ENCODE data around the gene FCHSD1. TPM values are rescaled to one million over a fixed set of nuclear protein-coding genes. Genes with fewer than 3 reads are reported as not detected.

Gene FCHSD1
- total and polyA plus RNA-seq, 2 of the 4 experiments (the other 2 are of a cell fraction): 33.2 to 62.1 TPM

GRCh38 chr5:141649056-141649688 is 2.0 kb downstream of the FCHSD1 start:
- POLR2A ChIA-PET (ENCODE audit: unreplicated experiment): no interaction called here
- no peak overlapping the region for H3K14ac ChIP-seq (replicated peaks; ENCODE audit: low read depth, low read length)

More at GRCh38 chr5:141649056-141649688, 2.0 kb downstream of the FCHSD1 start:
- Histone ChIP-seq H2AK9ac (replicated peaks; ENCODE audit: low read depth, low read length, poor library complexity) (no peak overlapping the region), H4K5ac (ENCODE audit: low read depth, low read length) (no peak overlapping the region), H3K4me1 (ENCODE audit: control insufficient read depth, insufficient read depth, low read length) (peaks cover 10% of the 10 kb centered on the region; the same call in 1 of the 2 replicates), H3K79me1 (ENCODE audit: low read depth in 1 of 2, low read length in 2 of 2) (peaks cover 10 to 17% of the 10 kb centered on the region in 2 experiments), H2BK5ac (ENCODE audit: low read depth, low read length, poor library complexity, severe bottlenecking) (no peak overlapping the region), H3K18ac (ENCODE audit: low read depth, low read length) (no peak overlapping the region), H3K56ac (ENCODE audit: extremely low read depth, insufficient read depth, low read length) (no peak overlapping the region), H3K4ac (ENCODE audit: low read depth, low read length) (no peak overlapping the region), H2BK15ac (ENCODE audit: low read depth, low read length) (no peak overlapping the region), H3K23ac (ENCODE audit: low read depth, low read length) (no peak overlapping the region), H3K4me2 (ENCODE audit: low read depth, low read length) (no peak overlapping the region), H2BK120ac (ENCODE audit: low read depth, low read length) (no peak overlapping the region), H3K27ac (ENCODE audit: insufficient read depth, low read length) (no peak overlapping the region), H2AFZ (replicated peaks; ENCODE audit: low read length, poor library complexity) (no peak overlapping the region), H3K27me3 (ENCODE audit: control insufficient read depth, insufficient read depth, low read length) (no peaks in the 10 kb centered on the region), H4K91ac (ENCODE audit: insufficient read depth, low read depth, low read length) (no peak overlapping the region), H4K8ac (ENCODE audit: low read depth in 2 of 2, low read length in 2 of 2) (no peak overlapping the region), H2BK20ac (ENCODE audit: low read depth, low read length) (no peak overlapping the region), H4K20me1 (ENCODE audit: insufficient read depth, low read length) (peaks cover 3% of the 10 kb centered on the region; the same call in 1 of the 2 replicates), H3K4me3 (ENCODE audit: insufficient read depth, low read depth, low read length) (no peak overlapping the region), H3K36me3 (ENCODE audit: control insufficient read depth, insufficient read depth, low read length) (peaks cover 38% of the 10 kb centered on the region), H3K9me1 (ENCODE audit: insufficient read depth, low read length) (no peaks in the 10 kb centered on the region; the same call in 1 of the 2 replicates), H3K9ac (ENCODE audit: low read depth, low read length) (no peak overlapping the region), H2AK5ac (ENCODE audit: low read depth, low read length) (no peak overlapping the region), H3K9me3 (ENCODE audit: control insufficient read depth, insufficient read depth, low read length) (no peaks in the 10 kb centered on the region)
- CTCF ChIA-PET: no interaction called here
- intact Hi-C loops (cut with micrococcal nuclease): no loop called here
- dilution Hi-C loops (cut with HindIII; ENCODE audit: low sequenced_read_pairs, unreplicated experiment): no loop called here
- TF ChIP-seq MAZ (IDR thresholded peaks at IDR 0.05; ENCODE audit: borderline replicate concordance, low read depth, low read length) (no peak), POLR2A (IDR thresholded peaks at IDR 0.05; ENCODE audit: low read depth, low read length) (no peak), CTCF (conservative IDR thresholded peaks at IDR 0.05; ENCODE audit: low read depth, low read length) (no peak), CHD1 (IDR thresholded peaks at IDR 0.05; ENCODE audit: low read depth, low read length) (no peak), BHLHE40 (IDR thresholded peaks at IDR 0.05; ENCODE audit: low read depth, low read length) (no peak), MXI1 (IDR thresholded peaks at IDR 0.05; ENCODE audit: borderline replicate concordance, low read depth, low read length) (no peak), RCOR1 (IDR thresholded peaks at IDR 0.05; ENCODE audit: insufficient replicate concordance, low read length) (no peak), RAD21 (IDR thresholded peaks at IDR 0.05; ENCODE audit: low read length) (no peak), RFX5 (IDR thresholded peaks at IDR 0.05; ENCODE audit: low read depth, low read length) (no peak), FOS (IDR thresholded peaks at IDR 0.05; ENCODE audit: low read depth, low read length) (no peak), CEBPB (IDR thresholded peaks at IDR 0.05; ENCODE audit: low read depth, low read length) (no peak), SMC3 (IDR thresholded peaks at IDR 0.05; ENCODE audit: low read depth, low read length) (no peak), USF2 (IDR thresholded peaks at IDR 0.05; ENCODE audit: low read depth, low read length) (no peak), NFE2L2 (IDR thresholded peaks at IDR 0.05; ENCODE audit: low read depth, low read length) (no peak), MAFK (IDR thresholded peaks at IDR 0.05; ENCODE audit: low read depth, low read length) (no peak)
- TF ChIP-seq, protein P1, sequence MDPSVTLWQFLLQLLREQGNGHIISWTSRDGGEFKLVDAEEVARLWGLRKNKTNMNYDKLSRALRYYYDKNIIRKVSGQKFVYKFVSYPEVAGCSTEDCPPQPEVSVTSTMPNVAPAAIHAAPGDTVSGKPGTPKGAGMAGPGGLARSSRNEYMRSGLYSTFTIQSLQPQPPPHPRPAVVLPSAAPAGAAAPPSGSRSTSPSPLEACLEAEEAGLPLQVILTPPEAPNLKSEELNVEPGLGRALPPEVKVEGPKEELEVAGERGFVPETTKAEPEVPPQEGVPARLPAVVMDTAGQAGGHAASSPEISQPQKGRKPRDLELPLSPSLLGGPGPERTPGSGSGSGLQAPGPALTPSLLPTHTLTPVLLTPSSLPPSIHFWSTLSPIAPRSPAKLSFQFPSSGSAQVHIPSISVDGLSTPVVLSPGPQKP (IDR thresholded peaks at IDR 0.05; ENCODE audit: borderline replicate concordance, low read depth, low read length): no peak
- ATAC-seq (ENCODE audit: low read depth): no peak
- 93% methylated on average over 7 of the region's 17 CpGs; no CpG with 5 or more reads in 1 of the 2 experiments for WGBS, 2 experiments (ENCODE audit: extremely low coverage in 2 of 2, insufficient read length in 1 of 2)
- in situ Hi-C loops (cut with MboI; ENCODE audit: low sequenced_read_pairs): no loop called here
- DNase-seq: no peak
- BruUV-seq (replicated peaks): no TSS peak

All from IMR-90 (cell line).